ENCODE measurements around the gene FUT9. TPM values are rescaled to one million over a fixed set of nuclear protein-coding genes. Genes with fewer than 3 reads are reported as not detected.

FUT9 gene
- total RNA-seq, 2 experiments from 2014 or later, result not detected

DNA sequence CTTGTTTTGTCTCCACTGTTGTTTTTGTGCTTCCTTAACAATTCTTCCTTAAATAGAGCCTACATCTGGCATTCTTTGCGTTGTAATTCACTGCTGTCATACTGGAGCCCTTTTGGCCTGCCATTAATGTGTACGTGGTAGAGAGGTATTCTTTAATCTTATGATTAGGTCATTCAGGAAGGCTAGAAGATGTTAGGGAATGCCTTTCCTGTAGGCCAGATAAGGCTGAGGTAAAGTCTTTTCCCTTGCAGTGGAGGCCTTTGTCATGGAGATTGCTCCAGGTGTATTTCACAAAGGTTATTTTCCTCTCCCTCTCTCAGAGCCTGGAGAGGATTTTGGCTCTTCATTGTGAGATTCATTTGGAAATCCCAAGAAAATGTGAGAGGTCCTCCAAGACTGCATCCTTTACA lies 146.9 kb downstream of the FUT9 start:
- H3K27ac Mint-ChIP-seq, result no peak overlapping the region

DNA sequence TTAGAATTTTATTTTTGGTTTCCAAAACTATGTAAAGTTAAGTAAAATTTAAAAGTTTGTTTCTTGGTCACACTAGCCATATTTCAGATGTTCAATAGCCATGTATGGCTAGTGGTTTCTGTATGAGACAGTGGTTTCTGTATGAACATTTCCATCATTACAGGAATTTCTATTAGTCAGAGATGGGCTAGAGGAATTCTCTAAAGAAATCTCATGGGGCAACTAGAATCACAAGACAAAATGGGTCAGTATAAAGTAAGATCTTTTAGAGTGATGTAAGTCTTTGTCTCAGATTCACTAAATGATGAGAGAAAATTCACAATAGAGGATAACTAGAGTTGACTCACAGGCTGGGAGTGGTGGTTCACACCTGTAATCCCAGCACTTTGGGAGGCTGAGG lies 149.0 kb downstream of the FUT9 start:
- Mint-ChIP-seq H3K36me3 (no peaks in the 10 kb centered on the region), H3K4me3 (no peak overlapping the region), H3K9me3 (ENCODE audit: low read depth) (no peaks in the 10 kb centered on the region), H3K4me1 (no peaks in the 10 kb centered on the region), H3K27ac (no peak overlapping the region), H3K27me3 (peaks cover 3% of the 10 kb centered on the region)
- DNase-seq, result no peak
- no peak for ATAC-seq
- CTCF ChIA-PET, result no interaction called here

More for the DNA sequence above, 146.9 kb downstream of the FUT9 start:
- Mint-ChIP-seq H3K4me1 (peaks cover 2% of the 10 kb centered on the region), H3K36me3 (no peaks in the 10 kb centered on the region), H3K27me3 (no peaks in the 10 kb centered on the region), H3K4me3 (no peak overlapping the region), H3K9me3 (ENCODE audit: low read depth) (no peaks in the 10 kb centered on the region)
- DNase-seq, result no peak
- no peak for ATAC-seq
- CTCF ChIA-PET, result no interaction called here

DNA sequence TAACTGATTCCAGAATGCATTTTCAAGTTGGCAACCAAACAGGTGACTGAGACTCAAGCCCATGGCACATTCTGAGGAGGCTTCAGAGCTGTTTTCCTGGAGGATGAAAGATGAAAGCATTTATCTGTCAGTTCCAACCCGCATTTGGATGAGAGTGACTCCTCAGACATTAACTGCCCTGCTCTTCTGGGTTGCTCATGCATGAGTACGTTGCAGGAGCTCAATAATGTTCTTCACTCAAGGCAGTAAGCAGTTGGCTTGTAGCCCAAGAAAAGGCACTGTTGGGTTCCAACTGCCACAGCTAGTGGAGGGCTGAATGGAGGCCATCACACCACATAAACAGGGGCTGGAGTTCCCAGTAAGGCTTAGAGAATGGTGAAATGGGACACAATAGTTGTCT lies 155.3 kb downstream of the FUT9 start:
- Mint-ChIP-seq H3K27me3 (peaks cover 11% of the 10 kb centered on the region), H3K4me3 (no peak overlapping the region), H3K4me1 (no peaks in the 10 kb centered on the region), H3K27ac (no peak overlapping the region), H3K9me3 (ENCODE audit: low read depth) (no peaks in the 10 kb centered on the region), H3K36me3 (no peaks in the 10 kb centered on the region)
- ATAC-seq (no peak), DNase-seq (no peak)
- CTCF ChIA-PET, result no interaction called here

DNA sequence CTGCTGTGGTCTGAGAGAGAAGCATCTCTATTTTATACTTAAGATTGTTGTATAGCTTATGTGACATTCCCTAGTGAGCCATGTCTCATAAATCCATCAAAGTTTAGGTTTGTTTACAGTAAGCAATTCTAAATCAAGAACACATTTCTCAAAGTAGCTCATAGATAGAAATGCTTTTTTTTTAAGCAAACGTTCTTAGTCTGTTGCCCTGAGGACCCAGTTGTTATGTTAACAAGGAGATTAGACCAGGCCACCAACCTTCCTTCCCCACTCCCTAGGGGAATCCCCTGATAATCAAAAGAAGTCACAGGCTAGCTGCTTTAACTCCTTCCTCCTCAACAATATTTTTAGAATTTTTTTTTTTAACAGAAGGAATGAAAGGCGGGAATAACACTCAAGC lies 169.0 kb downstream of the FUT9 start:
- CTCF ChIA-PET, result no interaction called here
- Mint-ChIP-seq H3K4me1 (no peaks in the 10 kb centered on the region), H3K4me3 (no peak overlapping the region), H3K36me3 (no peaks in the 10 kb centered on the region), H3K9me3 (ENCODE audit: low read depth) (no peaks in the 10 kb centered on the region), H3K27ac (no peak overlapping the region), H3K27me3 (no peaks in the 10 kb centered on the region)
- ATAC-seq, result no peak
- DNase-seq, result no peak

DNA sequence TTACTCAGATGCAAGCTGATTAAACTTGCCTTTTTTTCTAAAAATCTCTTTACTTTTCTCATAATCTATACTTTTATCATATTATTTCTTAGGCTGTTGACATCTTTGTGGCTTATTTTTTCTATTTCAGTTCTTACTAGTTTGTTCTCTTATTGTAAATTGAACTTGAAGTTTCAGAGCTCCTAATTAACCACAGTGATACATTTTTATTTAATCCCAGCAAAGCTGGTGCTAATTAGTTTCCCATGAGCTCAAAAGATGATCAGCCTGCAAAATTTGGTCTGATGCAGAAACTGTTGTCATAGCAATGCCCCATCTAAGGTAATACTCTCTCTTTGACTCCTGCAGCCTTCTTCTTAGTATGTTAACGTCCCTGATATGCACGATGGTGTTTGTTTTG lies 170.3 kb downstream of the FUT9 start:
- no peak for ATAC-seq

DNA sequence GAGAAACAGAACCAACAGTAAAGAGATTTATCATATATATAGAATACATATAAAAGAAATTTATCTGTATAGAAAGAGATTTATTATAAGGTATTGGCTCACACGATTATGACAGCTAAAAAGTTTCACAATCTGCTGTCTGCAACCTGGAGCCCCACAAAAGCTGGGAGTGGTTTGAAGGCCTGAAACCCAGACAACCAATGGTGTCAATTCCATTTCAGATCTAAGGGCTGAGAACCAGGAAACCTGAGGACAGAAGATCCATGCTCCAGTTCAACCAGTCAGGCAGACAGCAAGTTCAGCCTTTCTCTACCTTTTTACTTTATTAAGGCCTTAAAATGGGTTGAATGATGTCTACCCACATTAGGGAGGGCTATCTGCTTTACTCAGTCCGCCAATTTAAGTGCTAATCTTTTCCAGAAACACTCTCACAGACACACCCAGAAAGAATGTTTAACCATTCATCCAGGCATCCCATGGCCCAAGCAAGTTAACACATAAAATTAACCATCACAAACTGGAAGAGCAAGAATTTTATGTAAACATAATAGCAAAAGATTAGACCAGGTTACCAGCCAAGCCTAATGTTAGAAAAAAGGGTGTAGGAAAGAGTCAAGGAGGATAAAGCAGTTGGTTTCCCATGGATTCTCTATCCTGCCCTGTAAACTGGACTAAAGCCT lies 170.9 kb downstream of the FUT9 start:
- H3K27ac Mint-ChIP-seq, result no peak overlapping the region
- no peaks in the 10 kb centered on the region for H3K36me3 Mint-ChIP-seq
- no peak overlapping the region for H3K4me3 Mint-ChIP-seq
- ATAC-seq (no peak), DNase-seq (no peak)
- CTCF ChIA-PET, result no interaction called here
- H3K4me1 Mint-ChIP-seq, result no peaks in the 10 kb centered on the region
- no peaks in the 10 kb centered on the region for H3K27me3 Mint-ChIP-seq
- H3K9me3 Mint-ChIP-seq (ENCODE audit: low read depth), result no peaks in the 10 kb centered on the region

More for the DNA sequence above, 170.3 kb downstream of the FUT9 start:
- no peak for DNase-seq
- Mint-ChIP-seq H3K36me3 (no peaks in the 10 kb centered on the region), H3K9me3 (ENCODE audit: low read depth) (no peaks in the 10 kb centered on the region), H3K4me3 (no peak overlapping the region), H3K4me1 (no peaks in the 10 kb centered on the region), H3K27ac (no peak overlapping the region), H3K27me3 (no peaks in the 10 kb centered on the region)
- CTCF ChIA-PET, result no interaction called here

DNA sequence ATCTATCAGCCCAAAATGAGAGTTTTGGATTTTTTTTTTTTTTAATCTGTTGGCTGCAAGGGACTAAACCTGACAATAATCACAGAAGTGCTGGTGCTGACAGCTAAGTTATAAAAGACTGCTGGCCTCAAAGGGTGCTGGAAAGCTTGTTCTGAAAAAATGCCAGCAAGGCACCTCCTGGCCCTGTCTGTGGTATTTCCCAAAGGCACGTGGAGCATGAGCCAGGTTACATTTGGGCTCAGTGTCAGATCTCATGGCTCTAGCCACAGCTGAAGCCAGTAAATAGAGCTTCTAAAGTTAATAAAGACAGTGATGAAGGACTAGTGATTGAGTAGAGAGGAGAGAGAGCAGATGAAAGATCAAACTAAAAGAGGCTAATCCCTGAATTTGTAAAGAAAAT lies 178.9 kb downstream of the FUT9 start:
- CTCF ChIA-PET, result no interaction called here
- Mint-ChIP-seq H3K9me3 (ENCODE audit: low read depth) (no peaks in the 10 kb centered on the region), H3K36me3 (no peaks in the 10 kb centered on the region), H3K27ac (no peak overlapping the region), H3K4me1 (no peaks in the 10 kb centered on the region), H3K4me3 (no peak overlapping the region), H3K27me3 (no peaks in the 10 kb centered on the region)
- DNase-seq, result no peak
- ATAC-seq, result no peak

DNA sequence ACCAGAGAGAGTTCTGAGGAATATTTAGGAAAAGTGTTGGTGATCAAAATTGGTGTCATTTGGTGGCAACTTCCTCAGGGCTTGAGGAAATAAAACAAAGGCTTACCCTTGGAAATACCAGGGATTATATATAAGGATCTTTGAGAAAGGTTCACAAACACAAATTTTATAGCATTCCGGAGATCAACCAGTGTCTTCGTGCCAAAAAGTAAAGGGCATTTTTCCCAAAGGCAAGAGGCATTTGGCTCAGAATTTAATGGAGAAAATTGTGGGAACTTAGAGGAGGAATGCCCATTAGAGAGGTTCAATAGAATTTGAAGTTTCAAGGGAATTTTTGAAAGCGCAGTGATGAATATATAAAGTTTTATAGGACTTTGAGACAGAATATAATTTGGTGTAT lies 179.5 kb downstream of the FUT9 start:
- no peaks in the 10 kb centered on the region for H3K9me3 Mint-ChIP-seq (ENCODE audit: low read depth)
- no peaks in the 10 kb centered on the region for H3K27me3 Mint-ChIP-seq
- CTCF ChIA-PET, result no interaction called here
- H3K27ac Mint-ChIP-seq, result no peak overlapping the region
- no peak overlapping the region for H3K4me3 Mint-ChIP-seq
- H3K4me1 Mint-ChIP-seq, result no peaks in the 10 kb centered on the region
- no peaks in the 10 kb centered on the region for H3K36me3 Mint-ChIP-seq
- DNase-seq (no peak), ATAC-seq (no peak)

DNA sequence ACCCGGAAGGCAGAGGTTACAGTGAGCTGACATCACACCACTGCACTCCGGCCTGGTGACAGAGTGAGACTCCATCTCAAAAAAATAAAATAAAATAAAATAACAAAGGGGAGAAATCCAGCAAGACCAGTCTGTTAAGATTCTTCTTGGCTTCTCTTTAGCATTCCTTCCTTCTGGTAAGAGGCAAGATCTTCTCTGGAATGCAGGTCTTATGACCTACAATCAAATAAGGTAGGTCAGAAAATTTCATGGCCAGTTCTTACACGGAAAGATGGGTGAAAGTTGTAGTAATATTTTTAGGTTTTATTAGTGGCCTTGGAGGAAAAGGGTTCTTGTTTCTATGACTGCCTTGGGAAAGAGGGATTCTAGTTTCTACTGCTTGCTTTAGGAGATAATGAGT lies 180.9 kb downstream of the FUT9 start:
- ATAC-seq (no peak), DNase-seq (no peak)
- Mint-ChIP-seq H3K27ac (no peak overlapping the region), H3K36me3 (no peaks in the 10 kb centered on the region), H3K4me1 (no peaks in the 10 kb centered on the region), H3K27me3 (no peaks in the 10 kb centered on the region), H3K9me3 (ENCODE audit: low read depth) (no peaks in the 10 kb centered on the region), H3K4me3 (no peak overlapping the region)
- CTCF ChIA-PET, result no interaction called here

DNA sequence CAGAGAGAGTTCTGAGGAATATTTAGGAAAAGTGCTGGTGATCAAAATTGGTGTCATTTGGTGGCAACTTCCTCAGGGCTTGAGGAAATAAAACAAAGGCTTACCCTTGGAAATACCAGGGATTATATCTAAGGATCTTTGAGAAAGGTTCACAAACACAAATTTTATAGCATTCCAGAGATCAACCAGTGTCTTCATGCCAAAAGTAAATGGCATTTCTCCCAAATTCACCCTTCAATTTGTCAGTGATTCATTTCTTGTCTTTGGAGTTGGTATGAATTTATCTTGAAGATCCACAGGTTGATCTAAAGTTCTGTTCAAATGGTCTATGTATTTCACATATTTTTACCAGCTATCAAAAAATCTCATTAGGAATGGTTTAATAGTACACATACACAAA lies 181.5 kb downstream of the FUT9 start:
- no peaks in the 10 kb centered on the region for H3K9me3 Mint-ChIP-seq (ENCODE audit: low read depth)
- no peak overlapping the region for H3K4me3 Mint-ChIP-seq
- no peak overlapping the region for H3K27ac Mint-ChIP-seq
- H3K27me3 Mint-ChIP-seq, result no peaks in the 10 kb centered on the region
- no peaks in the 10 kb centered on the region for H3K4me1 Mint-ChIP-seq
- CTCF ChIA-PET, result no interaction called here
- no peak for DNase-seq
- ATAC-seq, result no peak
- no peaks in the 10 kb centered on the region for H3K36me3 Mint-ChIP-seq

DNA sequence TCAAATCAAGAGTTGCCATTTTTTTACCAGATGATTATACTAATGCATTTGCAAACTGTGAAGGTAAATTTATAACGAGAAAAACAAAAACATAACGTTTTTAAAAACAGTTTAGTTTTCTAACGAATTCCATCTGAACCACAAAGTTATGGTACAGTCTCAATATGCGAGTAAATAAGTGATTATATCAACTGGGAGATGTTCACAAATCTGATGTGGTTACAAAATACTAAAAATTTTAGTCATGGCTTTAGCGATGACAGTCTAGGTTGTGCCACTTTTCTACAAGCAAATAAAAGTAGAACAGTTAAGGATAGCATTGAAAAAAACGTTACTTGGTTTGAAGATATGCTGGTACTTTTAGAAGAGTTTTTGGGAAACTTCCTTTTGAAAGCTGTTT lies 186.8 kb downstream of the FUT9 start:
- DNase-seq, result no peak
- CTCF ChIA-PET, result no interaction called here
- H3K27me3 Mint-ChIP-seq, result no peaks in the 10 kb centered on the region
- H3K36me3 Mint-ChIP-seq, result no peaks in the 10 kb centered on the region
- no peak overlapping the region for H3K4me3 Mint-ChIP-seq
- no peaks in the 10 kb centered on the region for H3K9me3 Mint-ChIP-seq (ENCODE audit: low read depth)
- ATAC-seq, result no peak
- H3K27ac Mint-ChIP-seq, result no peak overlapping the region
- no peaks in the 10 kb centered on the region for H3K4me1 Mint-ChIP-seq

DNA sequence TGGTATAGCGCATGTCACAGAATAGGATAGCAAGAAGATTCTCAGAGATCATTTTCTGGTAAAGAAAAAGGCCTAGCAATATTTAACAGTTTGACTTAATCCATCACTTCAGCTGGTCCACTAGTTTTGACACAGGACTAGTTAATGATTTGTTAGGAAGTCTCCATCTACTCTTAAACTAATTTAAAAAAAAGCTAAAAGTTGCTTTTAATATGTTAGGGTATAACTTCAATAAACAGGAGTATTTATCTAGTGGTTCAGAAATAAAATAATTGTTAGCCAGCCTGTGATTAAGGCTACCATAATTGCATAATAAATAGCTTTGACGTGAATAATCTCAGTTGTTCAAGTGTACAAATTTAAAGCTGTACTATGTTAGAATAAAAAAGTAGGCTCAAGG lies 195.6 kb downstream of the FUT9 start:
- no peak overlapping the region for H3K4me3 Mint-ChIP-seq
- ATAC-seq, result no peak
- H3K4me1 Mint-ChIP-seq, result no peaks in the 10 kb centered on the region
- CTCF ChIA-PET, result no interaction called here
- no peaks in the 10 kb centered on the region for H3K27me3 Mint-ChIP-seq
- no peak overlapping the region for H3K27ac Mint-ChIP-seq
- no peaks in the 10 kb centered on the region for H3K36me3 Mint-ChIP-seq
- no peaks in the 10 kb centered on the region for H3K9me3 Mint-ChIP-seq (ENCODE audit: low read depth)
- no peak for DNase-seq

DNA sequence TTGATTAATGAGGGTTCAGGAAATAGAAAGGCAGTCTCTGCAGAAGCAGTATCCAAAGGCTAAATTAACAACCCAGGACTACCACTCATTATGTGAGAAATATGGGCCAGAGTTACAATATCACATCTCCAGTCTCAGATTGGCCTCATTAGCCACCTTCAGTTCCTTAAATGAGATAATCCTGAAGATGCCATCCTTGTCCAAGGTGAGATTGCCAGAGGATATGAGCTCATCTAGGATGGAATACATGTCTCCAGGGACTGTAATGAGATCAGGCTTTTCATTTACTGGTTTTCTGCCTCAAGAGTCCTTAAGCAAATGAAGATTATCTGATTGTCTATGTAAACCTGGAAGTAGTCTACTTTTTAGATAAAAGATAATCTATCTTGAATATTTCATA lies 196.3 kb downstream of the FUT9 start:
- no peak for ATAC-seq
- Mint-ChIP-seq H3K9me3 (ENCODE audit: low read depth) (no peaks in the 10 kb centered on the region), H3K4me3 (no peak overlapping the region), H3K27me3 (no peaks in the 10 kb centered on the region), H3K27ac (no peak overlapping the region), H3K4me1 (no peaks in the 10 kb centered on the region), H3K36me3 (no peaks in the 10 kb centered on the region)
- DNase-seq, result no peak
- CTCF ChIA-PET, result no interaction called here

DNA sequence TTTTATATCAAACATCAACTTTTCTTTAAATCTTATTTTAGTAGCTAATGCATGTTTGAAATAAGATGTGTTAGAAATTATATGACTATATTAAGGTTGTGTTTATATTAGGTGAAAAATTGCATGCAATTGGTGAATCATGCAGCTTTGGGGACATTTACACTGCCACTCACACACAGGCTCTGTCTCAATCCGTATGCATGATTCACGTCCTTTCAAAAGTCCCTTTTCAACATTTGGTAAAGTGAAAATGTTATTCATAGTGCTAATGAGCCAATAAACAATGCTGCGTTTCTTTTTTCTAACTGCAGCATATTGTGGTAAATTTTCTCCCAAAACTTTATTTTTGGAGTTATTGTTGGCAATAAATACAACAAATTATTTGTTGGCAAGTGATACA lies 198.0 kb downstream of the FUT9 start:
- Mint-ChIP-seq H3K36me3 (no peaks in the 10 kb centered on the region), H3K4me3 (no peak overlapping the region), H3K27me3 (no peaks in the 10 kb centered on the region), H3K4me1 (no peaks in the 10 kb centered on the region), H3K27ac (no peak overlapping the region), H3K9me3 (ENCODE audit: low read depth) (no peaks in the 10 kb centered on the region)
- ATAC-seq (no peak), DNase-seq (no peak)
- CTCF ChIA-PET, result no interaction called here

DNA sequence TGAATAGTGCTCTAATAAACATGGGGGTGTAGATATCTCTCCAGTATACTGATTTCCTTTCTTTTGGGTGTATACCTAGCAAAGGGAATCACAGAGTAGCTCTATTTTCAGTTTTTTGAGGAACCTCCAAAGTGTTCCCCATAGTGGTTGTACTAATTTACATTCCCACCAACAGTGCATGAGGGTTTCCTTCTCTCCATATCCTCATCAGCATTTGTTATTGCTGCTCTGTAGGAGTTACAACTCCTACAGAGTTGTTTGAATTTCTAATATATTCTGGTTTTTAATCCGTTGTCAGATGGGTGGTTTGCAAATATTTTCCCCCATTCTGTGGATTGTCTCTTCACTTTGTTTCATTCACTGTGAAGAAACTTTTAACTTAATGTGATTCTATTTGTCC lies 207.9 kb downstream of the FUT9 start:
- CTCF ChIA-PET, result no interaction called here
- Mint-ChIP-seq H3K4me1 (no peaks in the 10 kb centered on the region), H3K4me3 (no peak overlapping the region), H3K9me3 (ENCODE audit: low read depth) (no peaks in the 10 kb centered on the region), H3K27me3 (no peaks in the 10 kb centered on the region), H3K36me3 (no peaks in the 10 kb centered on the region), H3K27ac (no peak overlapping the region)
- DNase-seq, result no peak
- ATAC-seq, result no peak
